Measurements from ENCODE around the gene GAK. TPM values are rescaled to one million over a fixed set of nuclear protein-coding genes. Genes with fewer than 3 reads are reported as not detected.
A peak's percentile ranks its signal among the peaks of the same experiment; 100 is the strongest.

Gene GAK
- total RNA-seq, 1 donor from 2014 or later = 89.1 TPM

DNA sequence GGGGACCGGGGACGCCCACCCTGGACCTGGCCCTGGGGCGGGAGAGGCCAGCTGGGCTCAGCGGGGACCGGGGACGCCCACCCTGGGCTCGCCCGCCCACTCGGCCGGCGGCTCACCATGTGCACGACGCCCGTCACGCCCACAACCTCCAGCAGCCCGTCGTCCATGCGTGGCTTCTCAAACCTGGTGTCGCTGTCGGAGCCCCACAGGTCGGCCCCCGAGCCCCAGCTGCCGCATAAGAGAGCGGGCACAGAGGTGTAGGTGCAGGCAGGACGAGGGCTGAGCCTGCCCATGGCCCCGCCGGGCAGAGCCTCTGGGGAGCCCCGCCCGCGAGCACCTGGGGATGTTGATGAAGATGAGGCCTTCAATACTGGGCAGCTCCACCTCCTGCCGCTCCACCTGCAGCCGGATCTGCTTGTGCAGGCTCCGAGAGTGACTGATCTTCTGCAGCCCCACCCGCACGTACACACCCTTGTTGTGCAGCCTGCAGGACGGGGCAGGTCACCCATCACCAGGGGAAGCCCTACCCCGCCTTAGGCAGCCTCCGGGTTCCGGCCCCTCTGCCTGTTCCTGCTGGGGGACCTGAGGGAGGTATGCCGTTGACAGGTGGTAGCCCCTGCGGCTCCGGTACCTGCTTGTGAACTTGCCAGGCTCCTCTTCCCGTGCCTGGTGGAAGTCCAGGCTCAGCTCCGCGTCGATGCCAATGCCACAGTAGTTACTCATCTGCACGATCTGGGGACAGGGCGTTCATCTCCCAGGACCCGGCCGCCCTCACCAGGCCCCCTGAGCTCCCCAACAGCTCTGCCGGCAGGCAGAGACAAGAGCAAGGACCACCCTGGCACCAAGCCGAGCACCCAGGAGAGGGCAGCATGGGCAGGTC lies 29.5 kb upstream of the GAK start:
- no peak overlapping the region for H3K27ac ChIP-seq
- H3K27me3 ChIP-seq = no peaks in the 10 kb centered on the region
- no peaks in the 10 kb centered on the region for H3K9me3 ChIP-seq
- H3K4me3 ChIP-seq = no peak overlapping the region
- peaks cover 0 to 38% of the 10 kb centered on the region in 2 donors for H3K36me3 ChIP-seq
- intact Hi-C loops (cut with DNase I) = no loop called here
- TF ChIP-seq, protein P1, sequence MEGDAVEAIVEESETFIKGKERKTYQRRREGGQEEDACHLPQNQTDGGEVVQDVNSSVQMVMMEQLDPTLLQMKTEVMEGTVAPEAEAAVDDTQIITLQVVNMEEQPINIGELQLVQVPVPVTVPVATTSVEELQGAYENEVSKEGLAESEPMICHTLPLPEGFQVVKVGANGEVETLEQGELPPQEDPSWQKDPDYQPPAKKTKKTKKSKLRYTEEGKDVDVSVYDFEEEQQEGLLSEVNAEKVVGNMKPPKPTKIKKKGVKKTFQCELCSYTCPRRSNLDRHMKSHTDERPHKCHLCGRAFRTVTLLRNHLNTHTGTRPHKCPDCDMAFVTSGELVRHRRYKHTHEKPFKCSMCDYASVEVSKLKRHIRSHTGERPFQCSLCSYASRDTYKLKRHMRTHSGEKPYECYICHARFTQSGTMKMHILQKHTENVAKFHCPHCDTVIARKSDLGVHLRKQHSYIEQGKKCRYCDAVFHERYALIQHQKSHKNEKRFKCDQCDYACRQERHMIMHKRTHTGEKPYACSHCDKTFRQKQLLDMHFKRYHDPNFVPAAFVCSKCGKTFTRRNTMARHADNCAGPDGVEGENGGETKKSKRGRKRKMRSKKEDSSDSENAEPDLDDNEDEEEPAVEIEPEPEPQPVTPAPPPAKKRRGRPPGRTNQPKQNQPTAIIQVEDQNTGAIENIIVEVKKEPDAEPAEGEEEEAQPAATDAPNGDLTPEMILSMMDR (IDR thresholded peaks at IDR 0.05) = no peak
- no peak for TF ChIP-seq POLR2A (IDR thresholded peaks at IDR 0.05)
- TF ChIP-seq POLR2AphosphoS5 (IDR thresholded peaks at IDR 0.05; ENCODE audit: insufficient read depth in 1 of 2, low read depth in 1 of 2) = peak; percentile 22 to 23
- peaks cover 17% of the 10 kb centered on the region for H3K4me1 ChIP-seq
- DNase-seq (ENCODE audit: extremely low spot score in 2 of 2) = no peak

DNA sequence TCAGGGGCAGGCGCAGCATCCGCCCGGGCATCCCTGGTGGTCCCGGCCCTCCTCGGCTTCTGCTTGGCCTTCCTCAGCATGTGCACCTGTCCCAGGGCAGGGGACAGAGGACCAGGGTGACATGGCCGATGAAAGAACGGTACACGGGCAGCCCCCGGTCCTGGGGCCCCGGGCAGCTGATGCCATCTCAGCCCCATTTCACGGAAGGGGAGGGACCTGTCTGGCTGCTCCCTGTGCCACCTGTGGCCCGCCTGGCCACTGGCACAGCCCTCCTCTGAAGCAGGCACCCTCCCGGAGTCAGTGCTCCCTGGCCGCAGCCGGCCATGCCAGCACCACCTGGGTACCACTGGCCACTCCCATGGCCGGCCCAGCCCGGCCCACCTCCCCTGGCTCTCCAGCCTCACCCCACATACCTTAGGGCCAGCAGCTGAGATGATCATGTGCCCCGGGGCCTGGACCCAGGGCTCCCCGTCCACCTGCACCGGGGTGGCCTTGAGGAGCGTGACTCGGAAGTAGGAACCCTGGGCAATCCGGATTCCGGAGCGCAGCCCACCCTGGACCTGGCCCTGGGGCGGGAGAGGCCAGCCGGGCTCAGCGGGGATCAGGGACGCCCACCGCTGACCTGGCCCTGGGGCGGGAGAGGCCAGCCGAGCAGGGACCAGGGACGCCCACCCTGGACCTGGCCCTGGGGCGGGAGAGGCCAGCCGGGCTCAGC lies 28.7 kb upstream of the GAK start:
- Histone ChIP-seq H3K36me3 (peaks cover 0 to 38% of the 10 kb centered on the region in 2 donors), H3K27me3 (no peaks in the 10 kb centered on the region), H3K27ac (no peak overlapping the region), H3K4me1 (peaks cover 17% of the 10 kb centered on the region), H3K4me3 (no peak overlapping the region), H3K9me3 (no peaks in the 10 kb centered on the region)
- TF ChIP-seq, protein P1 (IDR thresholded peaks at IDR 0.05) = no peak
- TF ChIP-seq POLR2A (IDR thresholded peaks at IDR 0.05) (no peak), POLR2AphosphoS5 (IDR thresholded peaks at IDR 0.05; ENCODE audit: insufficient read depth in 1 of 2, low read depth in 1 of 2) (no peak)
- no peak for DNase-seq (ENCODE audit: extremely low spot score in 2 of 2)
- intact Hi-C loops (cut with DNase I) = no loop called here

DNA sequence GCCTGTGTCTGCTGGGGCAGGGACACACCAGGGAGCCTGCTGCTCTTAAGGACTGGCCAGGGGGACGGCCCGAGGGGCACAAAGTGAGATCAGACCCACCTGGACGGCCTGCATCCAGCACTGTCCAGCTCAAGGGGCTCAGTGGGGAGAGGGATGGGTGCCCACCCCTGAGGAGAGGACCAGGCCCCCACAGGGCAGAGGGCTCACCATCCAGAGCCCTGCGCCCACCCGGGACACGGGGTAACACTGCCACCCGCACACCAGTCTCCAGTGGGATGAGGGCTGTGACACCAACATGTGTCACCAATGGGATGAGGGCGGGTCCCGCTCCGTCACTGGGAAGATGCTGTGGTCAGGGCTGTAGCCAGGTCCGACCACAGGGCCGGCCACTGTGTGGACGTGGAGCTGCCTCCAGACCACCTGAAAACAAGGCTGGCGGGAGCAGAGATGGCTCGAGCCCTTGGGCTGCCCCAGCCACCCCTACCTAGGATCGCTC lies 28.1 kb upstream of the GAK start:
- no peak for DNase-seq (ENCODE audit: extremely low spot score in 2 of 2)
- TF ChIP-seq, protein P1 (IDR thresholded peaks at IDR 0.05) = no peak
- peaks cover 0 to 35% of the 10 kb centered on the region in 2 donors for H3K36me3 ChIP-seq
- peaks cover 17% of the 10 kb centered on the region for H3K4me1 ChIP-seq
- intact Hi-C loops (cut with DNase I) = no loop called here
- no peaks in the 10 kb centered on the region for H3K9me3 ChIP-seq
- H3K27ac ChIP-seq = no peak overlapping the region
- no peaks in the 10 kb centered on the region for H3K27me3 ChIP-seq
- no peak overlapping the region for H3K4me3 ChIP-seq

DNA sequence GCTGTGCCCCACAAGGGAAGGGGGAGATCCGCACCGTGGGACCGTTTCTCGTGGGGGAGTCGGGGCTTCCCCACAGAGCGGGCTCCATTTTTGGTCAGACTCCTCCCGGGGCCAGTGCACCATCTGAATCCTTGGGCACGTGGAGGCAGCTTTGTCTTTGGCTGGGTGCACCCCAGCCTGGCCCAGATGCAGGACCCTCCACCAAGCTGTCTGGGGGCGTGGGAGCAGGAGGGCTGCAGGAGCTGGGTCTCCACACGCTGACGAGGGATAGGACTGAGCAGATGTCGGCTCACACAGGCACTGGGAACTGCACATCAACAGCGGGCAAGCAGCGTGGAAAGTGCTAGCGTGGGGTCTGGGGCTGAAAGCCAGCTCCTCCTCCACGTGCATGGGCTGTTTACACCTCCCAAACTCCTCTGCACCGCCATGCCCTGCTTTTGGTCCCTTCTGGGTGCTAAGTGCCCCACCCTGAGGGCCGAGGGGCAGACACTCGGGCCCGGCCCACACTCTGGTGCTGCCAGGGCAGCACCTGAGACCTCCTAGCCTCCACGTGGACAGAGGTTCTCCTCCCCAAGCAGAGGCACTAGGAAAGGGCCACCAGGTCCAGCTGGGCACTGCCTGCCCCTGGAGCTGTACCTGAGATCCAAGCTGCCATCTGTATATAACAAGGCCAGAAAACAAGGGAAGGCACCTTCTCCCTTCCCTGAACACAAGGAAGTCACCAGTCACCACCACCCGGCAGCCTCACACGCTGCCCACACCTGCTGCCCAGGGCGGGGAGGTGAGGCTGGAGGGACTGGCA lies 27.4 kb upstream of the GAK start:
- intact Hi-C loops (cut with DNase I) = no loop called here
- Histone ChIP-seq H3K27ac (no peak overlapping the region), H3K27me3 (no peaks in the 10 kb centered on the region), H3K4me3 (no peak overlapping the region), H3K36me3 (peaks cover 0 to 37% of the 10 kb centered on the region in 2 donors), H3K9me3 (no peaks in the 10 kb centered on the region), H3K4me1 (peaks cover 17% of the 10 kb centered on the region)
- TF ChIP-seq POLR2AphosphoS5 (IDR thresholded peaks at IDR 0.05; ENCODE audit: insufficient read depth in 1 of 2, low read depth in 1 of 2) (no peak), POLR2A (IDR thresholded peaks at IDR 0.05) (no peak)
- TF ChIP-seq, protein P1 (IDR thresholded peaks at IDR 0.05) = no peak
- DNase-seq (ENCODE audit: extremely low spot score in 2 of 2) = no peak

Data from vagina (tissue), 2 donors.